Erythroblast (primary cell): ENCODE data around the gene TMTC3.
A peak's percentile ranks its signal among the peaks of the same experiment; 100 is the strongest.
"Not testable (repeated sequence)": the region's sequence is repeated elsewhere in the genome, so short reads cannot be mapped to it uniquely, and the experiment has no call there.

Source experiments
- DNase-seq, 2 experiments: peaks; one replicate each; lab custom pipeline; 2025; lab: John Stamatoyannopoulos, UW
- GATA1 ChIP-seq: IDR thresholded peaks from 2 replicates; pipeline ENCODE4 v1.6.1; 2011; ENCODE audit warnings: low read depth, mild to moderate bottlenecking, control low read depth, low read length, moderate library complexity
- POLR2A ChIP-seq: IDR thresholded peaks from 2 replicates; pipeline ENCODE4 v1.6.1; 2011; ENCODE audit warnings: mild to moderate bottlenecking, low read length

The TMTC3 gene

DNA sequence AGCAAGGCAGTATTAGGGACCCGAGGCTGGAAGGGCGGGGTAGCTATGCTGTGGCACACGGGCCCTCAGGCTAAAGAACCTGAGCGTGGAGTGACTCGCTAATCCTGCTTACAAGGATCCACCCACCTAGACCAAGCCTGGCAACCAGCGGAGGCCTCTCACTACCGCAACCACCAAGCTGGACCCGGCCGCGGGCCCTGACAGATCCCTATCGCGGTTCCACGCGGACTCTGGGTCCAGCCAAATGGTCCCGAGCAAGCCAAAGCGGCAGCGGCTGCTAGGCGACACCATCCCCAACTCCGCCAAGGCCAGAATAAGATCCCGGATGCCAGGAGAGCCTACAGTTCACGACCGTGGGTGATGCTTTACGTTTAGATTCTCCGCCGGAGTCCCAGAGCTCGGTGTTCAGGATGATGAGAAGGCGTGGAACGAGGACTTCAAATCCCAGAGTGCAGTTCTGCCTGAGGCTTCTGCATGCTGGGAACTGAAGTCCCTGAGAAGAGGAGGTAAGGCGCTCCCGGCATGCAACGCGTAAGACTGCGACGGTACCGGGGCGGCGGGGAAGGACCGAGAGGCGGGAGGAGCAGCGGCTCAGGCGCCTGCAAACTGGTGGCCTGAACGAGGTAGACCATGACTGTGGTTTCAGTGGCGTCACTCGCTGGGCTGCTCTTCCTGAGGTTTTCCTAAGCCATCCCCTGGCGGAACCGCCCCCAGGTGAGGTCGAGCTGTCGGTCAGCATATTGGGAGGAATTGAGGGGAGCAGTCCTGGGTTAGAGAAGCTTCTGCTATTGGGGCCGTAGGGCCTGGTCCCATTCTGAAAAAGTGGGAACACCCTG lies at the start of gene TMTC3, which contains the start of gene CEP290:
Gene TMTC3 (plus strand): TSS at position 534 of the 836 bp plus-strand sequence. CDS start 6,009 bp downstream, outside the sequence.
Gene CEP290 (minus strand): TSS at position 315 of the 836 bp plus-strand sequence. CDS start 781 bp downstream, outside the sequence.
- TF ChIP-seq GATA1 (no peak), POLR2A (peak; percentile 87)
- peak; percentile 98 to 99 for DNase-seq

DNA sequence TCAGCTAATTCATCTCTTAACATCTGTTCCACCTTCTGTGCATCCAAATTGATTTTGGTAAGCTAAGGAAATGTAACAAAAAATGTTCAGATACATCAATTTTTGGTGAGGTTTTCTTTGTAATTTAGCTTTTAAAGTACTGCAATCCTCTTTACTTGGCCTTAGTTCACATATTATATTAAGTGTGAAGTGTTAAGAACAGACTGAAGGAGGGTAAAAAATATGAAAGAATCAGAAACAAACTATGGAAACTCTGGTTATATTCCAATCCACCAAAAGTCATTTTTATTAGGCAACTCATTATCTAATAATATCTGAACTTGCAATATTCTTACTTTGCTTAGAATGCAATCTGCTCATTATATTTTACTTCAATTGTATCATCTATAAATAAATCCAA lies 49.3 kb upstream of the TMTC3 start:
- no peak for TF ChIP-seq GATA1
- TF ChIP-seq POLR2A, result no peak
- DNase-seq, result no peak

DNA sequence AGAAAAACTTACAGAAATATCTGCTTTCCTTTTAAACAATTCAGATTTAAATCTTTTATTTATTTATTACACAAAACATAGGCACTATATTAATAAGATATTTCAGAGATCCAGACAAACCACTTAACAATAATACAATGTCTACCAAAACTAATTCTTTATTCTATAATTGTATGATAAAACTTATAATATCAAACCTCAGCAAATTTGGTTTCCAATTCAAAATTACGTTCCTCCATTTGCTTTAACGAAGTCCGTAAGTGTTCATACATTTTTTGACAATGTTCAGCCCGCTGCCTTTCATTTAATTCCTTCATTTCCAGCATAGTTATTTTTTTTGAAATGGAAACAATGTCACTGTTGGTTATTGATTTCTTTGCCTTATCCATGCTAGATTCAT lies 48.5 kb upstream of the TMTC3 start:
- no peak for DNase-seq
- TF ChIP-seq POLR2A (no peak), GATA1 (no peak)

DNA sequence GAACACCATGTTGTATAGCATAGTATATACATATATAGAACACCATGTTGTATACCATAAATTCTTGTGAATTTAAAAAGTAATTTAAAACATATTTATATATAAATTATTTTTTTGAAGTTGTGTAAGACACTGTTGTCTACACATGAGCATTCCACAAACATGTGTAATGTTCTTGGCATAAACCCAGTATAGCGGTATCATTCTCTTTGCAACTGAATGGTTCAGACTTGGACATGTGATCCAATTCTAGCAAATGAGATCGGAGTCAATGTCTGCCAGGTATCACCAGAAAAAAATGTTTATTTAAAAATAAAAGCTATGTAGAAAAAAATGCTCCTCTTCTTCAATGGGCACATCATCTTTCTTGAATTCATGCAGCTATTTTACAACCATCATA lies 34.1 kb upstream of the TMTC3 start:
- no peak for TF ChIP-seq GATA1
- no peak for TF ChIP-seq POLR2A
- DNase-seq, result no peak

DNA sequence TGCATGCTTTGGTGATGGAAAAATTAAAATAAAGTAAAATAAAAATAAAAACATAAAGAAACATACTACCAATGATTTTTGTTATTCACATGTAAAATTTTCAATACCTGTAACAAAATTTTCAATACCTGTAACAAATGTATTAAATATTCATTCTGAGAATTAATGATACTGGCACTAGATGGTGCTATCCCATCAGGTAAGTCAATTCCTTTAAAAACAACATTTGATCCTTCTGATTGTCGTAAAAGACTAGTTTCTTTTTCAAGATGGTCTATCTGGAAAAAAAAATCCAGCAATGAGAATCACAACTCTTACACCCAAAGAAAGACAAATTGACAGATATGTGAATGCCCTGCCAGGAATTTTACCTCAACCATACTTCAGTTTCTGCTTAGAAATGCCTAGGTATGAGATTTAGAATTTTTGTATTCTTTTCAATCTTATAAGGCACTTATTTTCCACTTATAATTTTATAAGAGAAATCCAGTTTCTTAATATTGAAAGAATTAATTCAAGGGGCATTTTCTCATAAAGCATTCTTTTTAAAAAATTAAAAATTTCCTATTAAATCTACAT lies 30.9 kb upstream of the TMTC3 start:
- peak; percentile 36 to 65 for DNase-seq
- TF ChIP-seq POLR2A (no peak), GATA1 (no peak)

DNA sequence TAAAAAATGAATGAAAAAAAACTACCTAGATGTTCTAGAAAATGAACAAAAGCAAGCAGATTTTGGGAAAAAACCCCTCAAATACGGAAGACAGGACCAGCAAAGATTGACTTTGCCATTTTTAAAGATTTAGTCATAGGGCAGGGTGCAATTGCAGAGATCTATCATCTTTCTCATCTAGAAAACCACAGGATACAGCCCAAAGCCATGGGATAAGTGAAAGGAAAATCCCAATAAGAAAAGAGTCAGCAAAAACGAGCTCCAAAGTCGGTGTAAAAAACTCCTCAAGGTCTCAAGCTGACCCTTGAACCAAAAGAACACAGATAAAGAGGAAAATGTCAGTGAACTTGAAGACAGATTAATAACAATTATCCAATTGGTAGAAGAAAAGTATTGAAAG lies 28.2 kb upstream of the TMTC3 start:
- TF ChIP-seq GATA1, result no peak
- no peak for TF ChIP-seq POLR2A
- DNase-seq, result no peak

DNA sequence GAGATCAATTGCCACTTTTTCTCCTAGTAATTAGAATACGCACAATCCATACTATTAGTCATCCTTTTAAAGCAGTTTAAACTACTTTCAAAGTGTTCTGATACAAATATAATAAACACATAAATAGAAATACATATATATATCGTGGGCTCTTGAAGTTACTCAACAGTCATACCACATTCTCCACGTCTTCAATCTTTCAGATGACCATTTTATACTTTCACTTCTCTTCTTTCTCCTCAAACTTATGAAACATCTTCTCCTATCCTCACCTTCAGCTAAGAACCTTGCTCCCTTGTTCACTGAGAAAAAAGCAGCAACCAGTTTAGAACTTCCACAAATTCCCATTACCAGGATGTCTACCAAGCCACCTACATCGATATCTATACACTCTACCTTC lies 19.4 kb upstream of the TMTC3 start:
- TF ChIP-seq POLR2A (no peak), GATA1 (no peak)
- DNase-seq, result no peak

DNA sequence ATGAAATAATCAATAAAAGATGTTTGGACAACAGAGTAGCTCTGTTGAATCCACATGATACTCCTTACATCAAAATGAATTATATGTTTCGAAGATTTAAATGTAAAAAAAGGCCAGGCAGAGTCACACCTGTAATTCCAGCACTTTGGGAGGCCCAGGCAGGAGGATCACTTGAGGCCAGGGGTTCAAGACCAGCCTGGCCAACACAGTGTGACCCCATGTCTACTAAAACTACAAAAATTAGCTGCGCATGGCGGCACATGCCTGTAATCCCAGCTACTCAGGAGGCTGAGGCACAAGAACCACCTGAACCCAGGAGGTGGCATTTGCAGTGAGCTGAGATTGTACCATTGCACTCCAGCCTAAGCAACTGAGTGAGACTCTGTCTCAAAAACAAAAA lies 15.0 kb upstream of the TMTC3 start:
- DNase-seq, result no peak

DNA sequence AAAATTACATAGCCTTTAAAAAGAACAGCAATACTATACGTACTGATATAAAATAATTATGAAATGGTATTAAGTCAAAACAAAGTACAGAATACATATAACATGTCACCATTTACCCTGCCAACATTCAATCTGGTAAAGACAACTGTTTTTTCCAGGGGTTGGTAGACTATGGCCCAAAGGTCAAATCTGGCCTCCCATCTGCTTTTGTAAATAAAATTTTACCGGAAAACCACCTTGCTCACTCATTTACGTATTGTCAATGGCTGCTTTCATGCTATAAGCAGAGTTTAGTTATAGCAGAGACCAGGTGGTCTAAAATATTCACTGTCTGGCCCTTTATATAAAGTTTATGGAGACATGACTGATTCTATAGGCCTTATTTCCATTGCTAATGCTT lies 14.3 kb upstream of the TMTC3 start:
- no peak for DNase-seq
- TF ChIP-seq POLR2A (no peak), GATA1 (no peak)

More for the DNA sequence above, 15.0 kb upstream of the TMTC3 start:
- no peak for TF ChIP-seq GATA1
- no peak for TF ChIP-seq POLR2A

DNA sequence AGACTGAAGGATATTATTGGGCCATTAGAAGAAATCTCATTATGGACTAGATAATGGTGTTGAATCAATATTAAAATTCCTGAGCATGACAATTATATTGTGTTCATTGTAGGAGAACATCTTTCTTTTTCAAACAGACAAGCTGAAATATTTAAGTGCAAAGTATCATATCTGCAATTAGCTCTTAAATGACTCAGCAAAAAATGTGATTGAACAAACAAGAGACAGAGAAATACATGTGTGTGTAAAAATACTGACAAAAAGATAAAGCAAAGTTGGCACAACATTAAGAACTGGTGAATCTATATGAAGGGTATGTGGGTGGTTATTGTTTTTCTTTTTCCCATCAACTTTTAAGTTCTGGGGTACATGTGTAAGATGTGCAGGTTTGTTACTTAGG lies 9.7 kb upstream of the TMTC3 start:
- DNase-seq, result peak; percentile 5 to 34
- TF ChIP-seq POLR2A (no peak), GATA1 (no peak)

DNA sequence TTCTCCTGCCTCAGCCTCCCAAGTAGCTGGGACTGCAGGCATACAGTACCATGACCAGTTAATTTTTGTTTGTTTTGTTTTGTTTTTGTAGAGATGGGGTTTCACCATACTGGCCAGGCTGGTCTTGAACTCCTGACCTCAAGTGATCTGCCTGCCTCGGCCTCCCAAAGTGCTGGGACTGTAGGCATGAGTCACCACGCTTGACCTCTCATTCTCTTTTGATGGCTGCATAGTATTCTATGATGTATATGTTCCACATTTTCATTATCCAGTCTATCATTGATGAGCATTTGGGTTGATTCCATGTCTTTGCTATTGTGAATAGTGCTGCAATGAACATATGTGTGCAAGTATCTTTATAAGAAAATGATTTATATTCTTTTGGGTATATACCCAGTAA lies 8.9 kb upstream of the TMTC3 start:
- DNase-seq, result not testable (repeated sequence)

DNA sequence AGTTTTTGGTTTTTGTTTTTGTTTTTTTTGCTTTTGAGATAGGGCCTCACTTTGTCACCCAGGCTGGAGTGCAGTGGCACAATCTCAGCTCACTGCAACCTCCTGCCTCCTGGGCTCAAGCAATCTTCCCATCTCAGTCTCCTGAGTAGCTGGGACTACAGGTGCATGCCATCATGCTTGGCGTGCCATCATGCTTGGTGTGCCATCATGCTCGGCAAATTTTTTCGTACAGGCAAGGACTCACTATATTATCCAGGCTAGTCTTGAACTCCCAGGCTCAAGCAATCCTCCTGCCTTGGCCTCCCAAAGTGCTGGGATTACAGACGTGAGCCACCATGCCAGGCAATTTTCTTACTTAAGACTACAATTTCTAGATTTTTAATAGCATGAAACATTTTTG lies 2.4 kb upstream of the TMTC3 start:
- not testable (repeated sequence) for DNase-seq

DNA sequence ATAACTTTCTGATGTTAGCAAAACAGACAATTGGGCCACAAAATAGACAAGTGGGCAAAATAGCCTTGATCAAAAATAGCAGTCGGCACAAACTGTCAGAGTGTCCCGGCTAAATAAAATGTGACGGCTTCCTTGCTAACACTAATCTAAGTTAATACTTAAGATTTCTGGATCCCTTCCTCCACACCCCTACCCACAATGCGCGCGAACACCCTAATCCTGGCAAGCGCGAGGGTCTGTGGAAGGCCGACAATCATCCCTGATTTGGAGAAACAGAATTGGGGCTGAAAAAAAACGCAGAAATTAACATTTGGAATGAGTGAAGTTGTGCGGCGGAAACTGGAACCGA lies 708 bp upstream of the TMTC3 start:
- no peak for TF ChIP-seq GATA1
- no peak for TF ChIP-seq POLR2A
- DNase-seq, result no peak

DNA sequence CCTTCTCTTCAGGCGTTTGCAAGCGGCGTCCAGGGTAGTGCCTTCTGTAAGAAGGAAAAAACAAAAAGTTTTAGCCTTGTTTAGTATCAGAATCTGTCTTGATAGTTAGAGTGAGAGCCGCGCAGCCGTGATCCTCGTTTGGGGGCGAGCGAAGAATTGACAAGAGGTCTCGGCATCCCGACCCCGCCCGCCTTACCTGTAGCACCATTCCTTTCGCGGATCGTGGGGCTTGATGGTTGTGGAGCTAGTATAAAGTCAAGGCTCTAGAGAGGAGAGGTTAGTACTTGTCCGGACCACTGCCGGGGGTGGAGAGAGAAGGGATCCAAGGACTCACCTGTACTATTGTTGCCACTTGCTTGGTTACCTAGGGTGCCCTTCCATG lies 494 bp downstream of the TMTC3 start:
- TF ChIP-seq GATA1 (no peak), POLR2A (no peak)
- DNase-seq, result no peak

DNA sequence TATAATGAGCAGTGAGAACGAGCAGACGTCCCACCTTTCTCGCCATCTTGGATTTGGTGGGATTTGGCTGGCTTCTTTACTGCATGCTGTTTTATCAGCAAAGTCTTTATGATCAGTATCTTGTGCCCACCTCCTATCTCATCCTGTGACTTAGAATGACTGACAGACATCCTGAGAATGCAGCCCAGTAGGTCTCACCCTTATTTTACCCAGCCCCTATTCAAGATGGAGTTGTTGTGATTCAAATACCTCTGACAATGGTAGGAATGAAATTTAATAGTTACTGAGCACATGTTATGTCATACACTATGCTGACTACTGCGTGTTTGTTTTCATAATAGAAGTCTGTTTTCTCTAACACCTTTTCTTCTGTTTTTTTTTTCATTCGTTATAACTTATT lies 1.9 kb downstream of the TMTC3 start:
- TF ChIP-seq POLR2A, result no peak
- TF ChIP-seq GATA1, result no peak
- DNase-seq, result no peak
